Activated CD4-positive, alpha-beta memory T cell treated with anti-CD3 and anti-CD28 coated beads, Interleukin-2, amount 10 ng/mL, durations not matched to agents 7 days and 5 days (primary cell): Measurements from ENCODE around the gene ADIPOR2. TPM values are rescaled to one million over a fixed set of nuclear protein-coding genes. Genes with fewer than 3 reads are reported as not detected.
"Not testable (repeated sequence)": the region's sequence is repeated elsewhere in the genome, so short reads cannot be mapped to it uniquely, and the experiment has no call there.

Experiments used
- CTCF ChIA-PET: fragments of 350-600 bp; sonication (Branson Sonifier 250); formaldehyde crosslinking; loops from one replicate; lab custom pipeline; 2021; ENCODE audit warnings: antibody characterized with exemption, inconsistent platforms; lab: Charles Lee
- POLR2A ChIA-PET: fragments of 350-600 bp; sonication (Branson Sonifier 250); formaldehyde crosslinking; loops from one replicate; lab custom pipeline; 2021; ENCODE audit warnings: antibody characterized with exemption; lab: Charles Lee
- DNase-seq: peaks from one replicate; pipeline ENCODE4 v3.0.0-alpha.2; 2020
- H3K27ac Mint-ChIP-seq: one replicate; pipeline ENCODE4 v1.8.0; 2021; ENCODE audit warnings: mild to moderate bottlenecking, mixed read lengths
- H3K27me3 Mint-ChIP-seq: one replicate; pipeline ENCODE4 v1.8.0; 2021; ENCODE audit warnings: mixed read lengths
- H3K36me3 Mint-ChIP-seq: one replicate; pipeline ENCODE4 v1.8.0; 2021; ENCODE audit warnings: low read depth, mixed read lengths
- H3K4me1 Mint-ChIP-seq: one replicate; pipeline ENCODE4 v1.8.0; 2021; ENCODE audit warnings: mixed read lengths
- H3K4me3 Mint-ChIP-seq: one replicate; pipeline ENCODE4 v1.8.0; 2021; ENCODE audit warnings: mild to moderate bottlenecking, mixed read lengths
- H3K9me3 Mint-ChIP-seq: one replicate; pipeline ENCODE4 v1.8.0; 2021; ENCODE audit warnings: mixed read lengths
- total RNA-seq, 2 experiments: library from RNA; stranded (reverse); gene quantifications; one replicate each; pipeline ENCODE4 v1.2.3, GENCODE V29; 2021

Gene ADIPOR2
- total RNA-seq, 2 experiments from 2014 or later = 63.8 to 71.8 TPM

DNA sequence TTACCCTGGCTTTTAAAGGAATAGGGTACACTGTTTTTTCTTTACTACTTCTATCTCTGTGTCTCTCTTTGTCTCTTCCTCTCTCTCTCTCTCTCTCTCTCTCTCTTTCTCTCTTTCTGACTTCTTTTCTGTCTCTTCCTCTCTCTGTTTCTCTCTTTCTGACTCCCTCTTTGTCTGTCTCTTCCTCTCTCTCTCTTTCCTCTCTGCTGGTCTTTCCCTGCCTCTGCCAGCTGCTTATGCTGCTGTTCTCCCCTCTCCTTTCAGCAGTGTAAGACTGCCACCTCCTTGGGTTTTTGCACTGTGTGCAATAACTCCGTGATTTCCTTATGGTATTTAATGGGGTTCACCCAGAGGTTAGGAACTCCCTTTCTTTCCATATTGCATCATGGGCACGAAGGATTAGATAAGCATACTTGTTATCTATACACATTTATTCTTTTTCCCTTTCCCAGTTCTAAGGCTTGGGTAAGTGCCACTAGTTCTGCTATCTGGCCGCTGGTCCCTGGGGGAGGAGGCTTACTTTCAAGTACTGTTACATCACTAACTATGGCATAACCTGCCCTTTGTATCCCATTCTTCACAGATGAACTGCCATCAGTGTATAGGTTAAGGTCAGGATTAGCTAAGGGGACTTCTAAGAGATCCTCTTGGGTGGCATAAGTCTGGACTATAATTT lies 20.8 kb downstream of the ADIPOR2 start:
- H3K4me3 Mint-ChIP-seq, POLR2A ChIA-PET, H3K27ac Mint-ChIP-seq, H3K27me3 Mint-ChIP-seq, DNase-seq, CTCF ChIA-PET: not testable (repeated sequence)
- H3K9me3 Mint-ChIP-seq = peaks cover 21% of the 10 kb centered on the region
- H3K4me1 Mint-ChIP-seq = peaks cover 20% of the 10 kb centered on the region
- peaks cover 53% of the 10 kb centered on the region for H3K36me3 Mint-ChIP-seq

DNA sequence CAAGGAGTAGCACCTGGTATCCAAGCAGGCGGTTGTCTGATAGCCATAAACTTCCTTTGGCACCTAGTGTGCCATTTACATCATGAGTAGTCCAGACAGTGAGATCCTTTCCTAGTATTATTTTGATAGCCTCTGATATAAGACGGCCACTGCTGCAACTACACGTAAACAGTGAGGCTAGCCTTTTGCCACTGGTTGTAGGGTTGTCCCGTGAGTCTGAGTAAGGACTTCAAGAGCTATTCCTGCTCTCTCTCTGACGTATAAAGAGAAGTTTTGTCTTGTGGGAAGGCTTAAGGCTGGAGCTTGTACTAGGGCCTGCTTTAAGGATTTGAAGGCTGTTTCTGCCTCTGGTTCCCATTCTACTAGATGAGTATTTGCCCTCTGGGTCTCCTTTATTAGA lies 21.4 kb downstream of the ADIPOR2 start:
- DNase-seq, H3K27me3 Mint-ChIP-seq, H3K27ac Mint-ChIP-seq, H3K4me3 Mint-ChIP-seq, POLR2A ChIA-PET: not testable (repeated sequence)
- CTCF ChIA-PET = interaction anchor here (0.6 kb wide), 1 partner anchor 26 kb away, joined by 3 read pairs; no protein-coding TSS in a partner anchor
- H3K9me3 Mint-ChIP-seq = peaks cover 21% of the 10 kb centered on the region
- peaks cover 15% of the 10 kb centered on the region for H3K4me1 Mint-ChIP-seq
- peaks cover 49% of the 10 kb centered on the region for H3K36me3 Mint-ChIP-seq

DNA sequence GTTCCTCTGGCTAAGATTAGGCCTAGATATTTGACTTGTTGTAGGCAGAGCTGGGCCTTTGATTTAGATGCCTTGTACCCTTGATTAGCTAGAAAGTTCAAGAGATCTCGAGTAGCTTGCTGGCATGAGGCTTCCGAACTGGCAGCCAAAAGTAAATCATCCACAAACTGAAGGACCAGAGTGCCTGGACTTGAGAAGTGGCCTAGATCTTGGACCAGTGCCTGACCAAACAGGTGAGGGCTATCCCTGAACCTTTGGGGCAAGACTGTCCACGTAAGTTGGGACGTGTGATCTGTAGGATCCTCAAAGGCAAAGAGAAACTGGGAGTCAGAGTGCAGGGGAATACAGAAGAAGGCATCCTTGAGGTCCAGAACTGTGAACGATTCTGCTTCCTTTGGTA lies 22.0 kb downstream of the ADIPOR2 start:
- H3K27ac Mint-ChIP-seq, H3K27me3 Mint-ChIP-seq, DNase-seq, H3K4me3 Mint-ChIP-seq, POLR2A ChIA-PET: not testable (repeated sequence)
- Mint-ChIP-seq H3K36me3 (peaks cover 49% of the 10 kb centered on the region), H3K9me3 (peaks cover 21% of the 10 kb centered on the region), H3K4me1 (peaks cover 13% of the 10 kb centered on the region)
- CTCF ChIA-PET = interaction anchor here (0.6 kb wide), 1 partner anchor 25 kb away, joined by 3 read pairs; no protein-coding TSS in a partner anchor

DNA sequence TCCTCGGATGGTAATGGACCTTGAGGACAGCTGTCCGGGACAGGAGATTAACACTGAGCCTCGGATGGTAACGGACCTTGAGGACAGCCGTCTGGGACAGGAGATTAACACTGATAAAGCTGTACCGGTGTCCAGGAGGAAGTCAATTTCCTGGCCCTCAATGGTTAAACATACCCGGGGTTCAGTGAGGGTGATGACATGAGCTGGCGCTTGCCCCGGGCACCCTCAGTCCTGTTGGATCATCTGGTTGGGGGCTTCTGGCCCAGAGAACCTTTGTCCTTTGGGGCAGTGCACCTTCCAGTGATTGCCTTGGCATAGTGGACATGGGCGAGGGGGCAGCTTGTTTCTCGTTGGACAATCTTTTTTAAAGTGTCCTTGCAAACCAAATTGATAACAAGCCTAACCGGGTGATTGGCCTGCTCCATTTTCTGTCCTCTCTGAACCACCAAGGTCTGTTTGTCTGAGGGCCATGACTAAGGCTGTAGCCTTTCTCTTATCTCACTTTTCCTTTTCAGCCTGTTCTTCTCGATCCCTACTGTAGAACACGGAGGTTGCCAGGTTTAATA lies 23.0 kb downstream of the ADIPOR2 start:
- CTCF ChIA-PET, H3K27me3 Mint-ChIP-seq, POLR2A ChIA-PET, DNase-seq, H3K27ac Mint-ChIP-seq, H3K4me3 Mint-ChIP-seq: not testable (repeated sequence)
- Mint-ChIP-seq H3K4me1 (peaks cover 11% of the 10 kb centered on the region), H3K9me3 (peaks cover 21% of the 10 kb centered on the region), H3K36me3 (peaks cover 42% of the 10 kb centered on the region)

DNA sequence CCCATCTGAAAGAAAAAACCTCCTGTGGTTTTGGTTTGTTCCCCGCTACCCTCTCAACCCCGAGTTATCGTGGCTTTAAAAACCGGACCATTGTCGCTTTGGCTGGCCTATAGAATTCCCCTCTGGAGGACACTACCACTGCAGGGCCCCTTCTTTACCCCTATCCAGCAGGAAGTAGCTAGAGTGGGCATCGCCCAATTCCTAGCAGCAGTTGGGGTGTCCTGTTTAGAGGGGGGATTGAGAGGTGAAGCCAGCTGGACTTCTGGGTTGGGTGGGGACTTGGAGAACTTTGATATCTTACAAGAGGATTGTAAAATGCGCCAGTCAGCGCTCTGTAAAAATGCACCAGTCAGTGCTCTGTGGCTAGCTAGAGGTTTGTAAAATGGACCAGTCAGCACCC lies 24.6 kb downstream of the ADIPOR2 start:
- DNase-seq, H3K4me3 Mint-ChIP-seq, CTCF ChIA-PET, H3K27me3 Mint-ChIP-seq, H3K27ac Mint-ChIP-seq, POLR2A ChIA-PET: not testable (repeated sequence)
- Mint-ChIP-seq H3K9me3 (peaks cover 16% of the 10 kb centered on the region), H3K36me3 (peaks cover 40% of the 10 kb centered on the region), H3K4me1 (peaks cover 11% of the 10 kb centered on the region)

DNA sequence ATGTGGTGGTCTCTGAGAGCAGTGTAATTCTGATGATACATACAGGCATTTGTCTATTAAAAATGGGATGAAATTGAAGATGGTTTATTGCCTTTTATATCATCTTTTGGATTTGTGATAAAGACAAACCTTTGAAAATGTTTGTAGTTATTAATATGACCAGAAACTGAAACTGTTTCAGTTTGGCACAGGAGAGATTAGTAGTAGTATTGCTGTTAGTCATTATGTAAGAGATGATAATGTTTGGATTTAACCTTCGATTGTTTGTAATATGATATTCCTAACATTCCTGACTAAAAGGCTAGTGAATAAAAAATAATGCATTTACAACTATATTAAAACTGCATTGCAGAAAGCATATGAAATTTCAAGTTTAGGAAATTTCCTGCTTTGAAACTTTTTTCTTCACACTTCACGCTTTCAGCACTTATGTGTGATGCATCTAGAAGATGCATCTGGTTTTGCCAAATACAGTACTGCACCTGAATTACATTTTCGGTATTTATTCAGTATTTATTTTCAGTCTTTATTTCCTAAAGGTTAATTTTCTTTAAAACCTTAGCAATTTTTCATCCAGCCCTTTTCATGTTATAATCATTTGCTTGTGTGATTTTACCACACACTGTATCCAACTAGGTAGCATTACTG lies 25.5 kb downstream of the ADIPOR2 start:
- peaks cover 11% of the 10 kb centered on the region for H3K4me1 Mint-ChIP-seq
- POLR2A ChIA-PET = no interaction called here
- no peak overlapping the region for H3K27ac Mint-ChIP-seq
- H3K9me3 Mint-ChIP-seq = peaks cover 16% of the 10 kb centered on the region
- CTCF ChIA-PET = no interaction called here
- peaks cover 40% of the 10 kb centered on the region for H3K36me3 Mint-ChIP-seq
- DNase-seq = no peak
- H3K27me3 Mint-ChIP-seq = no peaks in the 10 kb centered on the region
- H3K4me3 Mint-ChIP-seq = no peak overlapping the region

DNA sequence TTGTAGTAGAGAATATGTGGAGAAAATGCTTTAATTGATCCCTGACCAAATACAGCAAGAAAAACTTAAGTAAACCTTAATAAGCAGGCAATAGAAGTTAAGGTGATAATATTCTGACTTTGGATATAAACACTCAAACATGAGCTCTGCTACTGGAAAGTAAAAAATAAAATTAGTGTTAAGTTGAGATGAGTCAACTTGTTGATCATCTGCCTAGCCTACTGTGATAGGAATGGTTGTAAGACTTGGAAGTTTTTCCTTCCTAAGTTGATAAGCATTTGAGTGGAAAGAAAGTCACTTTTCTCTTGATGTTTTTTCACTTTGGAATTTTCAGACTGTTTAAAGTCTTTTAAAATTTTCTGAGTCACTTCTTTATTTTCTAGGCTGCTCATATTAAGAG lies 26.0 kb downstream of the ADIPOR2 start:
- CTCF ChIA-PET = no interaction called here
- H3K4me1 Mint-ChIP-seq = peaks cover 11% of the 10 kb centered on the region
- POLR2A ChIA-PET = no interaction called here
- H3K4me3 Mint-ChIP-seq = no peak overlapping the region
- H3K9me3 Mint-ChIP-seq = peaks cover 16% of the 10 kb centered on the region
- H3K36me3 Mint-ChIP-seq = peaks cover 40% of the 10 kb centered on the region
- H3K27me3 Mint-ChIP-seq = no peaks in the 10 kb centered on the region
- no peak for DNase-seq
- H3K27ac Mint-ChIP-seq = no peak overlapping the region

DNA sequence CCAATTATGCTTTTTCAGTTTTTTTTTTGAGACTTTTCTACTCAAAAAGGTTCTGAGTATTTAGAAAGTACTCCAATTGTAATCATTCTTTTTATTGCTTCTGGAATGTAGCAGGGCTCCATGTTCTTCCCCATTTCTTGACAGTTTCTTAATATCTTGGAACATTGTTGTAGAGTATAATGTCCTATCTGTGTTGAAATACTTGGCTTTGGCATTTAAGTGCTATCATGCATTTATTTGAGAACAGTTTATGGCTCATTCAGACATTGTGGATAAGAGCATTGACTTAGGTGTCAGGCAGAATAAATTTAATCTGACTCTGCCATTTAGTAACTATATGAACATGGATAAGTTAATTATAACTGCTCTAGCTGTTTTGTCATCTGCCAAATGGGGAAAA lies 28.3 kb downstream of the ADIPOR2 start:
- Mint-ChIP-seq H3K9me3 (peaks cover 10% of the 10 kb centered on the region), H3K4me3 (no peak overlapping the region), H3K27ac (no peak overlapping the region), H3K36me3 (peaks cover 33% of the 10 kb centered on the region), H3K4me1 (peaks cover 11% of the 10 kb centered on the region), H3K27me3 (no peaks in the 10 kb centered on the region)
- no peak for DNase-seq
- ChIA-PET CTCF (no interaction called here), POLR2A (no interaction called here)

DNA sequence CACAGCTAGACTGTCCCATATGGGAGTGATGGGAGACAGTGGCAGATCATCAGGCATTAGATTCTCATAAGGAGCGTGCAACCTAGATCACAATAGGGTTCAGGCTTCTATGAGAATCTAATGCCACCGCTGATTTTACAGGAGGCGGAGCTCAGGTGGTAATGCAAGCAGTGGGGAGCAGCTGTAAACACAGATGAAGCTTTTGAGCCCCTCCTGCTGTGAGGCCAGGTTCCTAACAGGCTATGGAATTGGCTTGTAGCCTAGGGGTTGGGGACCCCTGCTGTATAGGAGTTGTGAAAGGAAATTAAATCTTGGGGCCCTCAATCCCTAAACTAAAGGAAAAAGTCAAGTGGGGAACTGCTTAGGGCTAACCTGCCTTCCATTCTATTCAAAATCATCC lies 29.6 kb downstream of the ADIPOR2 start:
- CTCF ChIA-PET = no interaction called here
- peaks cover 22% of the 10 kb centered on the region for H3K36me3 Mint-ChIP-seq

DNA sequence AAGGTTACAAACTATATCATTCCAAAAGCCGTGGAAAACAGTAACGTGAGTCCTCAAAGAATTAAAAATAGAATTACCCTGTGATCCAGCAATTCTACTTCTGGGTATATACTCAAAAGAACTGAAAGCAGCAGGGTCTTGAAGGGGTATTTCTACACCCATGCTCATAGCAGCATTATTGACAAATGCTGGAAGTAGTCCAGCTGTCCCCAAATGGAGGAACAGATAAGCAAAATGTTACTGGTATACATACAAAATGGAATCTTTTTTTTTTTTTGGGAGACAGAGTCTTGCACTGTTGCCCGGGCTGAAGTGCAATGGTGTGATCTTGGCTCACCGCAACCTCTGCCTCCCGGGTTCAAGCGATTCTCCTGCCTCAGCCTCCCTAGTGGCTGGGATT lies 32.9 kb downstream of the ADIPOR2 start:
- no peak overlapping the region for H3K4me3 Mint-ChIP-seq
- peaks cover 2% of the 10 kb centered on the region for H3K4me1 Mint-ChIP-seq
- peaks cover 3% of the 10 kb centered on the region for H3K9me3 Mint-ChIP-seq
- no peak for DNase-seq
- POLR2A ChIA-PET = no interaction called here
- CTCF ChIA-PET = no interaction called here
- no peak overlapping the region for H3K27ac Mint-ChIP-seq
- peaks cover 33% of the 10 kb centered on the region for H3K36me3 Mint-ChIP-seq
- H3K27me3 Mint-ChIP-seq = no peaks in the 10 kb centered on the region

More for the DNA sequence above, 29.6 kb downstream of the ADIPOR2 start:
- no peak overlapping the region for H3K4me3 Mint-ChIP-seq
- H3K27ac Mint-ChIP-seq = no peak overlapping the region
- POLR2A ChIA-PET = no interaction called here
- H3K4me1 Mint-ChIP-seq = peaks cover 8% of the 10 kb centered on the region
- H3K27me3 Mint-ChIP-seq = no peaks in the 10 kb centered on the region
- H3K9me3 Mint-ChIP-seq = peaks cover 3% of the 10 kb centered on the region
- no peak for DNase-seq

DNA sequence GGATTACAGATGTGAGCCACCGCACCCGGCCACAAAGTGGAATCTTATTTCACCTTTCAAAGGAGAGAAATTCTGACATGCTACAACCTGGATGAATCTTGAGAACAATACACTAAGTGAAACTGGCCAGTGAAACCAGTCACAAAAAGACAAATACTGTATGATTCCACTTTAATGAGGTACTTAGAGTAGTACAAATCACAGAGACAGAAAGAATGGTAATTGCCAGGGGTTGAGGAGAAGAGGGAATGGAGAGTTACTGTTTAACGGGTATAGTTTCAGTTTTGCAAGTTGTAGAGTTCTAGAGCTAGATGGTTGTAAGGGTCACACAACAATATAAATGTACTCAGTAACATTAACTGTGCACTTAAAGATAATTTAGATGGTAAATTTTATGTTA lies 33.4 kb downstream of the ADIPOR2 start:
- CTCF ChIA-PET = no interaction called here
- POLR2A ChIA-PET = no interaction called here
- peaks cover 33% of the 10 kb centered on the region for H3K36me3 Mint-ChIP-seq
- H3K9me3 Mint-ChIP-seq = peaks cover 3% of the 10 kb centered on the region
- no peaks in the 10 kb centered on the region for H3K27me3 Mint-ChIP-seq
- H3K4me3 Mint-ChIP-seq = no peak overlapping the region
- DNase-seq = no peak
- peaks cover 2% of the 10 kb centered on the region for H3K4me1 Mint-ChIP-seq
- H3K27ac Mint-ChIP-seq = no peak overlapping the region

DNA sequence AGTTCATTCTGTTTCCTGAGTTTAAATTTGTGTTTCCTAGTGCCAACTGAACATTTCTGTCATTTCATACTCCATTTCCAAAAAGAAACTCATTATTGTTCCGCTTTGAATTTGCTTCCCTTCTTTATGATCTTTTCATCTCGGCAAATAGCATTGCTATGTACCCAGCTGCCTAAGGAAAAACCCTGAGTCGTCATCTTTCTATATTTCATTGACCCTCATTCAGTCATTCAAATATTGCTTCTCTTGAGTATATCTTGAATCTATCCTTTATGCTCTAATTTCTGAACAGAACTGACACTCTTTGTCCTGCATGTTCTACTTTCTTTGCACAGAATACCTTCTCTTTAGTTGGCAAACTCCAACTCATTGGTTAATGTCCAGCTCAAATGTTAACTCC lies 35.9 kb downstream of the ADIPOR2 start:
- Mint-ChIP-seq H3K36me3 (peaks cover 32% of the 10 kb centered on the region), H3K9me3 (peaks cover 3% of the 10 kb centered on the region), H3K27me3 (no peaks in the 10 kb centered on the region), H3K4me1 (peaks cover 2% of the 10 kb centered on the region), H3K4me3 (no peak overlapping the region), H3K27ac (no peak overlapping the region)
- DNase-seq = no peak
- POLR2A ChIA-PET = no interaction called here
- CTCF ChIA-PET = no interaction called here

DNA sequence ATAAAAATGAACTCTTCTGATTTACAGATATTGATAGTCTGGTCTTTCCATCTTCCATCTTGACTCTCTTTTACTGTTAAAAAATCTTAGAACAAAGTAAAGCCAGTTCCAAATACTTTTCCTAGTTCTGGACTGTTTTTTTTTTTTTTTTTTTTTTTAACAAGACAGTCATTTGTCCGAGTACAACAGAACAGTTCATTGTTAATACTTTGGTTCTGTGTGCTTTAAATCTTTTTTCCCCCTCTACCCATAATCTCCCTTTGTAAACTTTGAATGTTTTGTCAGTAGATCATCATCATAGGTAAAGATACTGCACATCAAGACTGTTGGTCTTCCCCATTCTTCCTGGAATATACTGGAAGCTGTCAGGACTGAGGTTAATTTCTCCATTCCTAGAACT lies 38.0 kb downstream of the ADIPOR2 start:
- Mint-ChIP-seq H3K36me3 (peaks cover 30% of the 10 kb centered on the region), H3K27me3 (no peaks in the 10 kb centered on the region), H3K27ac (no peak overlapping the region), H3K4me3 (no peak overlapping the region), H3K9me3 (peaks cover 5% of the 10 kb centered on the region), H3K4me1 (peaks cover 4% of the 10 kb centered on the region)
- ChIA-PET CTCF (no interaction called here), POLR2A (interaction anchor here (0.6 kb wide), 1 partner anchor 15 kb away, joined by 3 read pairs; no protein-coding TSS in a partner anchor)
- DNase-seq = no peak
